DMS53 (cell line): ENCODE measurements around the gene MUC22.
"Not testable (repeated sequence)": the region's sequence is repeated elsewhere in the genome, so short reads cannot be mapped to it uniquely, and the experiment has no call there.

Experiments used
- DNase-seq: peaks from one replicate; lab custom pipeline; 2025; lab: John Stamatoyannopoulos, UW

MUC22 gene

DNA sequence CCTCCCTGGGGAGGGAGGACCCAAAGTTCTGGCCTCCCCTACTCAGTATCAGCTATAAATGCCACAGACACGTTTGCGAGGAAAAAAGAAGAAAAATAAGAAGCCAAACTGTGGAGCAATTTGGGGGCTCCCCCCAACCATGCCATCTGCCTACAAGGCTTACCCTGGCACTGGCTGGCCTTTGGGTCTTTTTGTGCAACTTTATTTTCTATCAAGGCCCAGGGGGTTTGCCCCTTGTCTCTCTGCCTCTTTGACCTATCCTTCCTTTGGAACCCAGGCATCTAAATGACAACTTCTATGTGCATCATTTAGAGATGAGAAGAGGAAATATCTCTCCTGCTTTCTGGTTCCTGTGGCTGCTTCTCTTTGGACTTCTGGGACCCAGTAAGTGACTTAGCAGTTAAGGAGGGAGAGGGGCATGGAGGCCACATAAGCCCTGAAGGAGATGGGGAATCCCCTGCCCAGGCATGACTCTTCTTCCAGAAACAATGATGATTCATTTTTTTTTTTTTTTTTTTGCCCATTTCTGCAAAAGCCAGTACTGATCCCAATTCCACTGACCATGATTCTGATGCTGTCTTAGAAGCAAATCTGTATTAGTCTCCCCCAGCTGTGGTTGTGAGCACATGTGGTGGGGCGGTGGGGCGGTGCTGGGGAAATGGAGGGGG is at the start of gene MUC22:
Gene MUC22, plus strand, starts transcription at position 82 of the 668 bp plus-strand sequence. Its CDS starts 233 bp downstream, at position 315.
- no peak for DNase-seq

DNA sequence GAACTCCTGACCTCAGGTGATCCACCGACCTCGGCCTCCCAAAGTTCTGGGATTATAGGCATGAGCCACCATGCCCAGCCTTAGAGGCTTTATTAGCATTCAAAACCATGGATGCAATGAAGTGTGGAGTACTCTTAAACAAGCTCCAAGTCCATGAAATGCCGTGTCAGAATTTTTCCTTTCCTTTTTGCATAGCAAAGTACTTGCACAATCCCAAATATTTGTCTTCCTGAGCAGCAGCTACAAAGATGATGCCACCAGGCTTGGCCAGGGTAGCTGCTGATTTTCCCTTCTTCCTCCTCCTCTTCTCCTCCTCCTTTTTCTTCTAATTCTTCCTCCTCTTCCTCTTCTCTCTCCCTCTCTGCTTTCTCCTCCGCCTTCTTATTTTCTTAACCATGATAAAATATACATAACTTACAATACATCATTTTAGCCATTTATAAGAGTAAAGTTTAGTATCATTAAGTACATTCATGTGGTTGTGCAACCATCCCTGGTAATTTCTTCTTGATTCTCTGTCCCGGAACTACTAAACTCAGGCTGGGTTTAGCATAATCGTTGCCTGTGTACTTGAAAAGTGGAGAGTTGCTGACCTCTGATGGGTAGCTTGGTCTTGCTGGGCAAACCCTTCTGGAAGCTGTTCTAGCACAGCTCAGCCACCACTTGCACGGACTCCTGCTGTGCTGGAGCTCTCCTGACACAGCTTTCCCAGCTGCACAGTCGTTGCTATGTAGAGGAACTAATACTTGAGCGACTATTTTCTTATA is 49.2 kb upstream of the MUC22 start:
- DNase-seq = no peak

DNA sequence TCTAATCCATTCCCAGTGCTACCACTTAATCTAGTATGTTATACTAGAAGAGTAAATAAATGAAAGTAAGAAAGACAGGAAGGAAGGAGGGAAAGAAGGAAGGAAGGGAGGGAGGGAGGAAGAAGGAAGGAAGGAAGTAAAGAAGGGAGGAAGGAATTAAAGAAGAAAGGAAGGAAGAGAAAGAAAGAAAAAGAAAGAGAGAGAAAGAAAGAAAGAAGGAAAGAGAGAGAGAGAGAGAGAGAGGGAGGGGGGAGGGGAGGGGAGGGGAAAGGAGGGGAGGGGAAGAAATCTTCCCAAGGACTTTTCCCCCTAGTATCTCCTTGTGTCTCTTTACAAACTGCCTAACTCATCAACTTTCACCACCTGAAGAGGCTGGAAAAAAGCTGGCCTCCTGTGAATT is 47.6 kb upstream of the MUC22 start:
- no peak for DNase-seq

DNA sequence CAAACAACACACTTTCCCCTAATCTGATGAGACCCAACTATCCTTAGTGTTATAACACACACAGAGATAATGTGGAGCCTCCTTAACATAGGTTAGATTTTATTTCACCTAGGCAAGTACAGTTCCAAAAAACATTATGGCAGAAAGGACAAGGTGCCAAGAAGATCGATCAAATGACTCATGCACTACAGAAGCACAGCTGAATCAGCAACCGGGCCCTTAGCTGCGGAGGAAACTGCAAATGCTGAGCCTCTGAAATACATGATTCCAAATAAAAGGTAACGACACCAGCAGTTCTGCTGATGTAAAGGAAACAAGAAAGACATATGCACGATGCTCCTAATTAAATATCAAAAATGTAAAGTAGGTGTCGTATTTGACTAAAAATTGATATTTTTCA is 46.6 kb upstream of the MUC22 start:
- no peak for DNase-seq

DNA sequence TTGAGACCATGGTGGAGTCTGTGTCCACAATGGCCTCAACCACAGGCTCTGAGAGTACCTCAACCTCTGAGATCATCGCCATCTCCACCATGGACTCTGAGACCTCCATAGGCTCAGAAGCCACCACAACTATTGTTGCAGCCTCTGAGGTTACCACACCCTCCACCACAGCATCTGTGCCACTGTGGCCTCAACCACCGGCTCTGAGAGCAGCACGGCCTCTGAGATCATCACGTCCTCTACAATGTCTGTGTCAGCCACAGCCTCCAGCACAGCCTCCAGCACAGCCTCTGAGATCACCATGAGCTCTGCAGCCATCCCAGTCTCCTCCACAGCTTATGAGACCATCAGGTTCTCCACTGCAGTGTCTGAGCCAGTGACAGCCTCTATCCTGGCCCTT is 46.2 kb upstream of the MUC22 start:
- DNase-seq = no peak

DNA sequence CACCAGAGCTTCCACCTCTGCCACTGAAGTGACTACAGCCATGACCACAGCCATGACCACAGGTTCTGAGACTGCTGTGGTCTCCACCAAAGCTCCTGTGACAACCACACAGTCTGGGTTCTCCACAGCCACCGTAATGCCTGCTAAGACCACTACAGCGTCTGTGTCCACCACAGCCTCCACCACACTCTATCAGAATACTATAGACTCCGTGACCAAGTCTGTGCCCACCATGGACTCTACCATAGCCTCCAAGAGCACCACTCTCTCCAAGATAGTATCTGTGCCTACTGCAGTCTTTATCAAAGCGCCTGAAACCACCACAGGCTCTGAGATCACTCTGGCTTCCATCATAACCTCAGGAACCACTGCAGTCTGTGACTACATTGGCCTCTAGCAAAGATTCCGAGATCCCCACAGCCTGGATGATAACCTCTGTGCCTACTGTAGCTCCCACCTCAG is 45.1 kb upstream of the MUC22 start:
- no peak for DNase-seq

DNA sequence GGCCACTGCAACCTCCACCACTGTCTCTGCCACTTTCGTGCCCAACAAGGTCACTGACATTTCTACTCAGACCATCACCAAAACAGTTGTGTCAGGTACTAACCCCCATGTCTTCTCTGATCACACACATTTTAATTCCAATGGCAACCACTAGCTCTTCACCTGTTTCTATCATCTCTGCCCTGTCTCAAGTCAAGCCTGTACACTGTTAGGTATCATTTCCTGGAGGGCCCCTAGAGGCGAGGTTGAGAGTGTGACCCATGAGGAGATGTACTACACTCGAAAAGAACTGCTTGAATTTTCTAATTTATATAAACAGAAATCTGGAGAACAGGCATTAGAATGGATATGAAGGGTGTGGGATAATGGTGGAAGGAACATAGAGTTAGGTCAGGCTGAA is 44.1 kb upstream of the MUC22 start:
- DNase-seq = no peak

DNA sequence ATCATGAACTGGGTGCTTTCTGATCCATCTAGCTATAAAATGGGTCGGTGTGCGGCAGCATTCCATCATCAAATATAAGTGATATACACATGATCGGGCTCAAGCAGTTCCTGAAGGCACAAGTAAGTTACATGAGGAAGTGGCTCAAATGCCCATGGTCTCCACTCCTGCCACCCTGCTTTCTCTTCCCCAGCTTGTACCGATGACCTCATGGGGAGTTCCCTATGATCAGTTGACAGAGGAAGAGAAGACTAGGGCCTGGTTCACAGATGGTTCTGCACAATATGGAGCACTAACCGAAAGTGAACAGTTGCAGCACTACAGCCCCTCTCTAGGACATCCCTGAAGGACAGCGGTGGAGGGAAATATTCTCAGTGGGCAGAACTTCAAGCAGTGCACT is 41.1 kb upstream of the MUC22 start:
- not testable (repeated sequence) for DNase-seq

DNA sequence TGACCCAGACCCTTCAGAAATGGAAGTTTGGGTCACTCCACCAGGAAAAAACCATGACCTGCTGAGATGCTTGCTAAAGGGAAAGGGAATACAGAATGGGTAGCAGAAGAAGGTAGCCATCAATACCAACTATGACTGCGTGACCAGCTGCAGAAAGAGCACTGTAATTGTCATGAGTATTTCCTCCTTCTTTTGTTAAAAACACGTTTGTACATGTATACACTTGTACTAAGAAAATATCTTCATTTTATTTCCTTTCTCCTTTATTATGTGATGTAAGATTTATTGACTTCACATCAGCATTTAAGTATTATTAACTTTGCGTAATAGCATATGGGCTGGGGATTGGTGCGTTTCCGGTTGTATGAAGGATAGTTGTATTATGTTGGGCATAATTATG is 39.3 kb upstream of the MUC22 start:
- no peak for DNase-seq

DNA sequence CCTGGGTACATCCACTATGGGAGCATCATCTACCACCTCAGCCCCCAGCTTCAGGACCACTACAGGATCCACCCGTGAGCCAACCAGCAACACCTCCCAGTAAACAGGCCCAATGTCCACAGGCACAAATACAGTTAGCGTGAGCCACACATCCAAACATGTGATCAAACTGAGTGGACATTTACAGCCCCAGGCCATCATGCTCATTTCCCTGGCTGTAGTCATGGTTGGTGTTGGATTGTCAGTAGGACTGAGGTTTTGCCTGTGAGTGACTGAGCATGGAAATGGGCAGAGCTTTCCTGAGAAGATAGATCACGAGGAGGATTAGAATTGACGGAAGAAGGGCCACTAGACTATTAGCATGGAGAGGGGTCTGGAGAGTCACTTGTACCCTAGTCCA is 37.5 kb upstream of the MUC22 start:
- no peak for DNase-seq

DNA sequence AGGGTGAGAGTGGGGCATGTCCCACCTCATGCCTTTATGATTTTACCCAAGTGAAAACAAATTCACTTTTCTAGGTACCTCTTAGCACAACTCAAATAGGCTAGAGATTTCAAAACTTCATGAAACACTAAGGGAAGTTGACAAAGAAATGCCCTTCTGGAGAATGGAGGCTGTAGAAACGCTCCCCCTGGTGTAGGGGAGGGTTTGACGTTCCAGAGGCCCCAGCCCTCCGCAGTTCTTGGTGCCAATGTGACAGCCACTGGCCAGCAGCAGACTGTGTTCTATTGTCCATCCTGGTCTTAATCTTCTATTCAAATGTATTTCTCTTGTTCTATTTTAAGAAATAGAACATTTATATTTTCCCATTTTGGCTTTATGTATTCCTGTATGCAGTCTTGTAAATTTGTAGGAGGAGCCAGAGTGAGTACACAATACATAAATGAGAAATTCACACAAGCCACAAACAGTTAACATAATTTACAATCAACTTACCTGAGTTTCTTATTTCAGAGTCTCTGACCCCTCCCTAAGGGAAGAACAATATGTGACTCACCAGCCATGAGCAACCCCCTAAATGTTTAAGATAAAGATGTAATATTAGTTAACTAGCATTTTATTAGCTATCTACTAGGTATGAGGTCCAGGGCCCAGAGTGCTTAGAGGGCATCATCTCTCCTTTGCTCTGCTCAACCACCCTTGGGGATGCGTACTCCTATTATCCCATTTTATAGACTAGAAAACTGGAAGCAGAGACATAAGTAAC is 35.6 kb upstream of the MUC22 start:
- no peak for DNase-seq

DNA sequence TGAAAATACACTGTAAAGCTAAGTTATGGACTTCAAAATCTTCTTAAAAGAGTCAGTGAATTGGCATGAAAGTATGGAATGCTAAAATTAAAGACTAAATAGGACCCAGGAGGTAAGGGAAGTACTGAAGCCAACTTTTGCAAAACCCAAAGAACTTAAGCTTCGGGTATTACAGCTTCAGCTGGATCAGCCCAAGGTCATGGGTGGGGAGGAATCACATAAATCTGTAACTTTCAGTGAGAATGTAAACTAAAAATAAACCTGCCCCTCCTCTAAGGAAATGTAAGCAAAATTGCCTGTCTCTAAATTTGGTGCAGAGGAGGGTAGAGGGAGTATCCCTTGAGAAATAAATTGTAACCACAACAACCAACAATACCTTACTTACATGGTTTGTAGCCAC is 31.1 kb upstream of the MUC22 start:
- DNase-seq = no peak

DNA sequence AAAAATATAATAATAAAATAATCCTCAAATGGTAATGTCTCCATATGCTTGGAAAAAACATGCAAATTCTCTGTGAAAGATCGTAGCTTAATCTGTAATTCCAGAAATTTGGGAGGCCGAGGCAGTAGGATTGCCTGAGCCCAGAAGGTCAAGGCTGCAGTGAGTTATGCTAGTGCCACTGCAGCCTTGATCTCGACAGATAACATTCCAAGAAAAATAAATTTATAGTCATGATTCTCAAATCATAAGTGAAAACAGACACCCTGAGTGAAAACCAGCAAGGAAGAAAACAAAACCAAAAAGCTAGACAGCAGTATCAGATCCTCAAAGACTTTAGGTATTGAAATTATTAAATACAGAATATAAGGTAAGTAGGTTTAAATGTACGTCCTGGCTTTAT is 30.6 kb upstream of the MUC22 start:
- DNase-seq = no peak

DNA sequence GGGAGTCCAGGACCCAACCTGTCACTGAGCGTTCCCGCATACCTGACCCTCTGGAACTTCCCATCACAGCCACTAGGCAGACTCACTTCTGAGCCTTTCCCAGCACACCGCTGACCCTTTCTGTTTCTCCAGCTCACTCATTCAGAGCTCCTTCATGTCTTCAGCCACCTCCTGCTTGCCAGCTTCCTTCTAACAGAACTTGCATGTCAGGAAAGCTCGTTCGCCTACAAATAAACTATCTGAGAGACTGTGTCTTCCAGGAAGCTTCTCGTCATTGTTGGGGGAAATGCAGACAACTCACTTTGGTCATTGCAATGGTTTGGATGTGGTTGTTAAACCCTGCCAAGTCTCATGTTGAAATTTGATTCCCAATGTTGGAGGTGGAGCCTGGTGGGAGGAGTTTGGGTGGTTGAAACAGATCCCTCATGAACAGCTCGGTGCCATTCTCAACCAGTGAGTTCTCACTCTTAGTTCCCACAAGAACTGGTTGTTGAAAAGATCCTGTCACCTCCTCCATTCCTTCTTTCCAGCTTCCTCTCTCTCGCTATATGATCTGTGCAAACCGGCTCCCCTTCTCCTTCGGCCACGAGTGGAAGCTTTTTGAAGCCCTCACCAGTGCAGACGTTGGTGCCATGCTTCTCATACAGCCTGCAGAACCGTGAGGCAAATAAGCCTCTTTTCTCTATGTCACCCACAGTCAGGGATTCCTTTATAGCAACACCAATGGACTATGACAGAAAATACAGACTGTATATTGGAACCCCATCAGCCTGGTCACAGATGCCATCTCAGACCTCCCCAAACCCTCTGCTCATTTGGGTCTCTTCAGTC is 28.1 kb upstream of the MUC22 start:
- DNase-seq = peak; percentile 50

DNA sequence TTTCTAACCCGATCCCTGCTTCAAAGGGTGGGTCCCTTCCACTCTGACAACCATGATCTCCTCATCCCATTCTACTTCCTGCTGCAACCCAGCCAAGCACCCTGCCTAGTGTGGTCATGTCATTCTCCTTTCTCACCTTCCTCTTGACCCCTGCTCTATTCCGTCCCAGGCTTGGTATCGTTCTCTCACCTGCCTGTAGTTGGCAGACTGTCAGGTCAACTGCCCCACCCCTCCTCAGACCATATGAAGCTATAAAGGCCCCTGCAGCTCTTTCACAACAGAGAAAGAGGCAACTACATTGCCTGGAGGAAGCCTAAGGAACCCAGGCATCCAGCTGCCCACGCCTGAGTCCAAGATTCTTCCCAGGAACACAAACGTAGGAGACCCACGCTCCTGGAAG is 26.8 kb upstream of the MUC22 start, which contains the start of gene MUC21:
Gene MUC21, plus strand, starts transcription at position 280 of the 400 bp plus-strand sequence. CDS start 241 bp downstream, outside the sequence.
- no peak for DNase-seq

DNA sequence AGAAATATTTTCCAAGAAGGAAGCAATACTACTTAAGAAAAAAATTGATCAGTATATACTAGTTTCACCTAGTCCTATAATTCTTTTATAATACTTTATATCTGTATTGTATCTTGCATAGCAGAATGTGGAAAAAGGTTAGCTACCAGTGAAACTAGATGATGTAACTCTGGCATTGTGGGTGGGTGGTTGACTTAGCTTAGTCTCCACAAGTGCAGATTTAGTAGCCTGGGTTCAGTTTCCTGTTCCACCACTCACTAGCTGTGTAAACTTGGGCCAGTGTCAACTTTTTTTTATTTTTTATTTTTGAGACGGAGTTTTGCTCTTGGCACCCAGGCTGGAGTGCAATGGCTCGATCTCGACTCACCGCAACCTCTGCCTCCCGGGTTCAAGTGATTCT is 24.8 kb upstream of the MUC22 start:
- peak; percentile 17 for DNase-seq

DNA sequence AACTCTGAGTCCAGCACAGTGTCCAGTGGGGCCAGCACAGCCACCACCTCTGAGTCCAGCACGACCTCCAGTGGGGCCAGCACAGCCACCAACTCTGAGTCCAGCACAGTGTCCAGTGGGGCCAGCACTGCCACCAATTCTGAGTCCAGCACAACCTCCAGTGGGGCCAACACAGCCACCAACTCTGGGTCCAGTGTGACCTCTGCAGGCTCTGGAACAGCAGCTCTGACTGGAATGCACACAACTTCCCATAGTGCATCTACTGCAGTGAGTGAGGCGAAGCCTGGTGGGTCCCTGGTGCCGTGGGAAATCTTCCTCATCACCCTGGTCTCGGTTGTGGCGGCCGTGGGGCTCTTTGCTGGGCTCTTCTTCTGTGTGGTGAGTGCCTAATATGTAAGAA is 23.0 kb upstream of the MUC22 start:
- DNase-seq = no peak

DNA sequence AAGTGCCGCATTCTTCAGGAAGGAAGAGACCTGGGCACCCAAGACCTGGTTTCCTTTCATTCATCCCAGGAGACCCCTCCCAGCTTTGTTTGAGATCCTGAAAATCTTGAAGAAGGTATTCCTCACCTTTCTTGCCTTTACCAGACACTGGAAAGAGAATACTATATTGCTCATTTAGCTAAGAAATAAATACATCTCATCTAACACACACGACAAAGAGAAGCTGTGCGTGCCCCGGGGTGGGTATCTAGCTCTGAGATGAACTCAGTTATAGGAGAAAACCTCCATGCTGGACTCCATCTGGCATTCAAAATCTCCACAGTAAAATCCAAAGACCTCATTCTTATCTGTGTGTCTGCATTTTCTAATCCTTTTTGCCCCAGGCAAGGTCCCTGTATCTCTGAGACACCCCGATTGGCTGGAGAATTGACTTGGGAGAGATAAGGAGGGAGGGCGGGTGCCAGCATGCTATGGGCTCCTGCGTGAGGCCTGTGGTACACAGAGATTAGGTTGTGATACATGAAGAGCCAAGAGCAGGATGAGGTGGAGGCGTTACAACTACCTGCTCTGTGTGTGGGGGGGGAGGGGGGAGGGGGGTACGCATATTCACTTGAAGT is 22.0 kb upstream of the MUC22 start:
- no peak for DNase-seq

DNA sequence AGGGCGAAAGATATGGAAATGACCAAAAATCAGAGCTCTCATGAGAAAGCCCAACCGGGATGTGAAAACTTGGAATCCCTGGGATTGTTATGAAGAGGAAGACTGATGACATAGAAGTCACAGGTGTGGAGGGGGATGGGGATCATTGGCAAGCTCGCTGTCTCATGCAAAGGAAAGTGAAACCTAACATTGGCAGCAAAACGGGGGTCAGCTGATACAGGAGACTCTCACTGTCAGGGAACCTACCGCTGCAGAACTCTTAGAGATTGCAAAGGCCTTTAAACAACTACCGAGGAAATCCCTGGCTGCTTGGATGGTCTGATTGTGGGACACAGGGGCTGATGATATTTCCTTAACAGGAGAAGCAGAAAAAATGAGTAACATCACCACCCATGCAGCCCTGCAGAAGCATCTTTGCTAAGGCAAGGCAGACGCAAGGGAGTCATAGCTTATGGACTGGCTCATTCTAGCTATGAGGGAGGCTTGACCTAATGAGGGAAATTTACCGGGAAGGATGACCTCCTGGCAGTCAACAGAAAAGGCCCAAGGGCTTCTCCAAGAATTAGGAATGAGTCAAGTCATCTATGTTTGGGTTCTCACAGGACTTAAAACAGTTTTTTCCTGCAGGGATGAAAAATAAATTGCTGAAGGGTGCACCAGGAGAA is 19.7 kb upstream of the MUC22 start:
- peak; percentile 35 for DNase-seq

DNA sequence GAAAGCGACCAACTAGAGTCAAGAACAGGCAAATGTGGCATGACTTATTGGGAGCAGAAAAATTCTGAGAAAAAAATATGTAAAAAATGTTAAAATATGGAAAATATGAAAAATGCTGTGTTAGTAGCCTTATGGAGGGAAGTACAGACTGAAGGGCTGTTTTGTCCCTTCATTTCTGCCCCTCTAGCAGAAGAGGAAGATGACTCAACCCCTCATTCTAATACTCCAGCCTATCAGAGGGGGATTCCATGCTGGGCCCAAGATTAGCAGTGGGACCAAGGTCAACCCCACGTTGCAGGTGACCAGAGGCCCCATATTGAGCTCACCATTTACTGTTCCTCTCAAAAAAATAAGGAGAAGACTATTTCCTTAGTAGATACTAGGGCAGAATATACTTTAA is 18.4 kb upstream of the MUC22 start:
- no peak for DNase-seq

DNA sequence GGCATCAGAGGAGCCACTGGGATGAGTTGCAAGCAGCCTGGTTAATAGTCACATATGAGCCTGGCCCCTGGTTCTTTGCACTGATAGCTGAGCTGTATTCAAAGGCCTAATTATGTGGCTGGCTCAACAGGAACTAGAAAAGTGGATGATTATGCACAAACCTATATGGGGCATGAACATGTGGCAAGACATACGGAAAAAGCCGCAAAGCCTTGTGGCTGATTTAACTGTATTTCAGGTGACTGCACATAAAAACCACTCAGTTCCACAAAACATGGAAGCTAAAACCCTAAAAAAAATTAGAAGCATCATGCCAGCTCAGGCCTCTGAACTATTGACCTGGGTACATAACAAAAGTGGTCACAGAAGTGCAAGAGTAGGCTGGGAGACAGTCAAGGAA is 13.0 kb upstream of the MUC22 start:
- no peak for DNase-seq
